ENCODE data around the gene IL18R1.
"Not testable (repeated sequence)": the region's sequence is repeated elsewhere in the genome, so short reads cannot be mapped to it uniquely, and the experiment has no call there.

IL18R1 gene

GRCh38 chr2:102315921-102316320 is 39.7 kb upstream of the IL18R1 start:
- DNase-seq (ENCODE audit: low spot score) = no peak
- CTCF ChIA-PET = no interaction called here
- no peak overlapping the region for H3K27ac ChIP-seq
- TF ChIP-seq CTCF (conservative IDR thresholded peaks at IDR 0.05; ENCODE audit: low read depth) = no peak
- POLR2A ChIA-PET (ENCODE audit: low non-redundant PET) = no interaction called here

GRCh38 chr2:102317715-102318114 is 37.9 kb upstream of the IL18R1 start:
- no peak for TF ChIP-seq CTCF (conservative IDR thresholded peaks at IDR 0.05; ENCODE audit: low read depth)
- DNase-seq (ENCODE audit: low spot score) = peak; percentile 35
- POLR2A ChIA-PET (ENCODE audit: low non-redundant PET) = no interaction called here
- CTCF ChIA-PET = interaction anchor here (0.7 kb wide), 1 partner anchor 1662 kb away, joined by 4 read pairs; no protein-coding TSS in a partner anchor
- H3K27ac ChIP-seq = no peak overlapping the region

GRCh38 chr2:102318437-102318836 is 37.2 kb upstream of the IL18R1 start:
- ChIA-PET CTCF (no interaction called here), POLR2A (ENCODE audit: low non-redundant PET) (no interaction called here)
- TF ChIP-seq CTCF (conservative IDR thresholded peaks at IDR 0.05; ENCODE audit: low read depth) = no peak
- H3K27ac ChIP-seq = no peak overlapping the region
- no peak for DNase-seq (ENCODE audit: low spot score)

GRCh38 chr2:102321941-102322719 is 33.5 kb upstream of the IL18R1 start:
- ChIA-PET POLR2A (ENCODE audit: low non-redundant PET) (no interaction called here), CTCF (no interaction called here)
- H3K27ac ChIP-seq = no peak overlapping the region
- no peak for TF ChIP-seq CTCF (conservative IDR thresholded peaks at IDR 0.05; ENCODE audit: low read depth)
- no peak for DNase-seq (ENCODE audit: low spot score)

- DNase-seq (ENCODE audit: low spot score); H3K27ac ChIP-seq; POLR2A ChIA-PET (ENCODE audit: low non-redundant PET); CTCF ChIA-PET: not testable (repeated sequence)
Measured at GRCh38 chr2:102324914-102325313, 30.7 kb upstream of the IL18R1 start.

- CTCF ChIA-PET = no interaction called here
- no peak overlapping the region for H3K27ac ChIP-seq
- no peak for DNase-seq (ENCODE audit: low spot score)
- POLR2A ChIA-PET (ENCODE audit: low non-redundant PET) = no interaction called here
- TF ChIP-seq CTCF (conservative IDR thresholded peaks at IDR 0.05; ENCODE audit: low read depth) = no peak
Measured at GRCh38 chr2:102331311-102331980, 24.1 kb upstream of the IL18R1 start.

- ChIA-PET CTCF (no interaction called here), POLR2A (ENCODE audit: low non-redundant PET) (no interaction called here)
- DNase-seq (ENCODE audit: low spot score) = no peak
Measured at GRCh38 chr2:102334486-102334885, 21.1 kb upstream of the IL18R1 start.

More at GRCh38 chr2:102334486-102334885, 21.1 kb upstream of the IL18R1 start:
- TF ChIP-seq CTCF (conservative IDR thresholded peaks at IDR 0.05; ENCODE audit: low read depth) = no peak
- H3K27ac ChIP-seq = no peak overlapping the region
